Epithelial cell of proximal tubule (primary cell): Measurements from ENCODE around the gene DIPK1A. TPM values are rescaled to one million over a fixed set of nuclear protein-coding genes. Genes with fewer than 3 reads are reported as not detected.

Source experiments
- DNase-seq: peaks from one replicate; pipeline ENCODE4 v3.0.0-alpha.2; 2011; ENCODE audit warnings: low read depth
- H3K4me3 ChIP-seq: 2 replicates; pipeline ENCODE4 v1.5.1; 2011; ENCODE audit warnings: low read depth, mild to moderate bottlenecking, low read length
- total RNA-seq: library from RNA; depleted of rRNA; stranded (reverse); fragments of >200 nt; gene quantifications from 2 replicates; pipeline ENCODE4 v1.2.3, GENCODE V29; 2015
- TF ChIP-seq, protein P1 (sequence below): conservative IDR thresholded peaks from 2 replicates; pipeline ENCODE4 v1.5.1; 2012; ENCODE audit warnings: low read depth, mild to moderate bottlenecking, low read length

DIPK1A gene
- total RNA-seq, 1 donor from 2014 or later = 3.1 TPM

DNA sequence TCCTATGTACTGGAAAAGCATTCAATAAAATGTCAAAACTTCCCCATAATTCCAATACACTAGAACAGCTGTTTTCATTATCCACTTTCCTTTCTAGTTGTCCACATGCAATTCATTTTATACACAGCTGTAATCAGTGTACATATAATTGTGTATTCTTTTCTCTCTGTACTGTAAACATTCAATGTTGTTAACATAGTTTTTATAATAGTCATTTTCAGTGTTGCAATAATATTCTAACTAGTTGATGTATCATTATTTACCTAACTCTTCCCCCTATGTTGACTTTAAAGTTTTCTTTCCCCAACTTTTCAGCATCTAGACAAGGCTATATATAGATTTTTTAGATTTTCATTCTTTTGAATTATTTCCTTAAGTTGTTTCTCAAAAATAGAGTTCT lies 44.4 kb downstream of the DIPK1A start:
- no peak overlapping the region for H3K4me3 ChIP-seq
- DNase-seq = no peak
- TF ChIP-seq, protein P1, sequence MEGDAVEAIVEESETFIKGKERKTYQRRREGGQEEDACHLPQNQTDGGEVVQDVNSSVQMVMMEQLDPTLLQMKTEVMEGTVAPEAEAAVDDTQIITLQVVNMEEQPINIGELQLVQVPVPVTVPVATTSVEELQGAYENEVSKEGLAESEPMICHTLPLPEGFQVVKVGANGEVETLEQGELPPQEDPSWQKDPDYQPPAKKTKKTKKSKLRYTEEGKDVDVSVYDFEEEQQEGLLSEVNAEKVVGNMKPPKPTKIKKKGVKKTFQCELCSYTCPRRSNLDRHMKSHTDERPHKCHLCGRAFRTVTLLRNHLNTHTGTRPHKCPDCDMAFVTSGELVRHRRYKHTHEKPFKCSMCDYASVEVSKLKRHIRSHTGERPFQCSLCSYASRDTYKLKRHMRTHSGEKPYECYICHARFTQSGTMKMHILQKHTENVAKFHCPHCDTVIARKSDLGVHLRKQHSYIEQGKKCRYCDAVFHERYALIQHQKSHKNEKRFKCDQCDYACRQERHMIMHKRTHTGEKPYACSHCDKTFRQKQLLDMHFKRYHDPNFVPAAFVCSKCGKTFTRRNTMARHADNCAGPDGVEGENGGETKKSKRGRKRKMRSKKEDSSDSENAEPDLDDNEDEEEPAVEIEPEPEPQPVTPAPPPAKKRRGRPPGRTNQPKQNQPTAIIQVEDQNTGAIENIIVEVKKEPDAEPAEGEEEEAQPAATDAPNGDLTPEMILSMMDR = no peak

DNA sequence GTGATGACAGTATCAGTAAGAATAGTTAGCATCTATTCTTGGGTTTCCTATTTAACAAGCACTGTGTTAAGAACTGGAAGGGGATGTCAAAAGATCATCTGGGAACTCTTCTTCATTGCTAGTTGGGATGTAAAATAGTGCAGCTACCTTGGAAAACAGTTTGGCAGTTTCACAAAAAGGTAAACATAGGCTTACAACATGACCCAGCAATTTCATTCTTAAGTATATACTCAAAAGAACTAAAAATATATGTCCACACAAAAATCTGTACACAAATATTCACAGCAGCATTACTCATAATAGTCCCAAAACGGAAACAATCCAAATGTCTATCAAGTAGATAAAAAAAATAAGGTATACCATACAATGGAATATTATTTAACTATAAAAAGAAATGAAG lies 45.7 kb downstream of the DIPK1A start:
- TF ChIP-seq, protein P1 = no peak
- H3K4me3 ChIP-seq = no peak overlapping the region
- no peak for DNase-seq

DNA sequence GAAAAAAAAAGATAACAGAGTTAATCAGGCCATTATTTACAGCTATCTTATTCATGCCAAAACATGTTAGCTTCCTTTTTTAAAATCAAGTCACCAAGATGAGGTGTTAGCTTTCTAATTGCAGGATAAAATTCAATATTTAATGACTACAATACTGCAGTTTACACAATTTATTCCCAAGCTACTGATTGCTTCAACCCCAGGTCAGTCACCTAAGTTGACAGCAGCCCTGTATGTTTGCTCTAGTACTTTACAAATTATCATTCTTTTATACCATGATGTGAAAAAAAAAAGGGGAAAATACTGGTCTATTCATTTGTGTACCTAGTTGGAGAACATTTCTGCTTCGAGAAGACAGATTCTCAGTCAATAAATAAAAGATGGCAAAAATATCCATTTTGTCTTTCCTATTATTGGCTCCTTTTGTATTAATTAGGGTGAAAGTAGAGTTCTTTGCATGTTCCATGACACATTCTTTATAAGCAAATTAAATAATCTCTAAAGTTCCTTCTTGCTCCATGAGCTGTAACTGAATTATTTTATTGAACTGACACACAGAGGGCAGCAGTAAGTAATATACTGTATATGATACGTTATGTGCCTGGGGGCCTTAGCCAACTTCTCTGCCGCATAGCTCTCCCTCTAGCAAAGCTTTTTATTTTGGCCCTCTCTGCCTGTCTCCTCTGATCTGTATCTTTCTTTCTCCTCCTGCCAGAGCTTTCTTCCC lies 48.0 kb downstream of the DIPK1A start:
- no peak for DNase-seq
- H3K4me3 ChIP-seq = no peak overlapping the region
- TF ChIP-seq, protein P1 = no peak

DNA sequence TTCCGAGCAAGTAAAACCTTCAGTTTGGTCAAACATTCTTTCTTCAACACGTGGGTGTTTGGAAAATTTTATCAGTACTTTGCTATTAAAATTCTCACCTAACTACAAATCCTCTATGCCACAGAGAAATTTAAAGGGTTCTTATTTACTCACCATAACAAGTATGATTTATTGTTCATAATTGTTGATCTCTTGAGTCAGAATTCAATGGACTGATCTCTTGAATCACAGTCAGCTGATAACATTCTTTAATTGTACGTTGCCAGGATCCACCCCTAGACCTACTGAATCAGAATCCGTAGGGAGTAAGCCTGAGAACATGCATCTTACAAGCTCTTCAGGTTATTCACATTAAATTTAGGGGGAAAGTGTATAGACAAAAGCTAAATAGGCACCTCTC lies 51.2 kb downstream of the DIPK1A start:
- TF ChIP-seq, protein P1 = no peak
- DNase-seq = no peak
- H3K4me3 ChIP-seq = no peak overlapping the region

DNA sequence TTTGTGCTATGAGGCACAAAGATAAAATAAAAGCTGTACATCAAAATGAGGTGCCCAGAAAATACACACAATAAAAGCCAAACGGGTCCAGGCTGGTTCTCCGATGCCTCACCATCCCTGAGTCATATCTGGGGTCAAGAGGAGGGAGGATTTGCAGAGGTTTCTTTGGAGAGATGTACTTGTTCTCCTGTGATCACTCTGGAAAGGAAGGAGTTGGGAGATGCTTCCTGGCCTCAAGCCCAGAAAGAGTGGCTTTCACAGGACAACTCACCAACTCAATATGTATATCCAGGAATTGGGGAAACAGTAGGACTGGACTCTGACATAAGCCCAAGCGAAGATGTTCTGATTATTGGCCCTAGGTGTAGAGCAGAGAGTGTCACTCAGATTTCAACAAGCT lies 51.9 kb downstream of the DIPK1A start:
- peak; percentile 13 for DNase-seq
- TF ChIP-seq, protein P1 = no peak
- H3K4me3 ChIP-seq = no peak overlapping the region

DNA sequence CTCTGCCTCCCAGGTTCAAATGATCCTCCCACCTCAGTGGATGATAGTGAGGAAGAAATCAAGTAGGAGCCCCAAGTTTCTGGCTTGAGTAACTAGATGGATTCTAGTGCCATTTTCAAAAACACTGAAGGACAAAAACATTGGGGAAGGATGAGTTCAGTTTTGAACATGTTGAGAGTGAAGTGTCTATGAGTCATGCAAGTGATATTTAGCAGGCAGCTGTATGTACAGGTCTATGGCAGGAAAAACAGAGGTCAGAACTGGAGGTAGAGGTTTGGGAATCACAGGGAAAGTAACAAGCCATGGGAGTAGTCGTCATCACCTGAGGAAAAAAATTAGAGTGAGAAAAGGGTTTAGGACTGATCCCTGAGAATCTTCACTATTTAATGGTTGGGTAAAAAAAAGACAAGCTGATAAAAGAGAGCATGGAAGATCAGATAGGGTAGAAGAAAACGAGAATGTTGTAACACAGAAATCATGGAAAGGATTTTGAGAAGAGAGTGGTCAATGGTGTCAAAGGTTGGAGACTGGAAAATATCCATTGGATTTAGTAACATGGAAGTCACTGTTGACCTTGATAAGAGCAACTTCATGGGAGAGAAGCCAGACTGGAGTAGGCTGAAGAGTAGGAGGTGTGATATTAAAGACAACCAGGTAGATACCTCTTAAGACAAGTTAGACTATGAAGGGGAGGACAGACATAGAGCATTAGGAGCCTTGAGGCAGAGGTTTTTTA lies 53.1 kb downstream of the DIPK1A start:
- H3K4me3 ChIP-seq = no peak overlapping the region
- TF ChIP-seq, protein P1 = no peak
- DNase-seq = no peak
